IgD-negative memory B cell (primary cell): ENCODE data around the gene C16orf87. TPM values are rescaled to one million over a fixed set of nuclear protein-coding genes. Genes with fewer than 3 reads are reported as not detected.

ENCODE experiments used
- H3K27ac Mint-ChIP-seq, 3 donors: one replicate each; pipeline ENCODE4 v1.8.0; 2020 to 2022; ENCODE audit warnings: mild to moderate bottlenecking in 3 of 3, mixed read lengths in 3 of 3, moderate library complexity in 1 of 3
- H3K27me3 Mint-ChIP-seq: one replicate; pipeline ENCODE4 v1.8.0; 2021; ENCODE audit warnings: mixed read lengths
- H3K36me3 Mint-ChIP-seq: one replicate; pipeline ENCODE4 v1.8.0; 2020; ENCODE audit warnings: mild to moderate bottlenecking, mixed read lengths
- H3K4me1 Mint-ChIP-seq, 3 donors: one replicate each; pipeline ENCODE4 v1.8.0; 2020 to 2022; ENCODE audit warnings: mixed read lengths in 3 of 3, mild to moderate bottlenecking in 1 of 3
- H3K4me3 Mint-ChIP-seq, 4 donors: one replicate each; pipeline ENCODE4 v1.8.0; 2020 to 2022; ENCODE audit warnings: mild to moderate bottlenecking in 4 of 4, mixed read lengths in 4 of 4, moderate library complexity in 3 of 4
- H3K9me3 Mint-ChIP-seq, 3 donors: one replicate each; pipeline ENCODE4 v1.8.0; 2020 to 2021; ENCODE audit warnings: mixed read lengths in 3 of 3, mild to moderate bottlenecking in 1 of 3
- polyA plus RNA-seq: library from polyadenylated mRNA; unstranded; fragments of 300-500 nt; fragmentation: Illumina TruSeq; gene quantifications from one replicate; pipeline ENCODE4 v1.2.3, GENCODE V29; 2021

Gene C16orf87
- polyA plus RNA-seq, 1 donor from 2014 or later: 14.5 TPM

GRCh38 chr16:46852130-46852529, 21.1 kb upstream of the C16orf87 start:
- peaks cover 2% of the 10 kb centered on the region for H3K36me3 Mint-ChIP-seq
- no peak overlapping the region for H3K4me3 Mint-ChIP-seq
- H3K9me3 Mint-ChIP-seq: no peaks in the 10 kb centered on the region
- peaks cover 10 to 16% (median 15%) of the 10 kb centered on the region in 3 donors for H3K4me1 Mint-ChIP-seq
- peak overlapping the region in 1 of 3 donors; percentile 73 for H3K27ac Mint-ChIP-seq
- H3K27me3 Mint-ChIP-seq: no peaks in the 10 kb centered on the region

GRCh38 chr16:46850619-46851555, 19.9 kb upstream of the C16orf87 start:
- Mint-ChIP-seq H3K4me3 (peak overlapping the region in 2 of 4 donors; percentile 30 to 69), H3K27ac (peak overlapping the region in 1 of 3 donors; percentile 49), H3K4me1 (peaks cover 10 to 16% (median 15%) of the 10 kb centered on the region in 3 donors), H3K27me3 (no peaks in the 10 kb centered on the region), H3K9me3 (no peaks in the 10 kb centered on the region), H3K36me3 (peaks cover 2% of the 10 kb centered on the region)

GRCh38 chr16:46848768-46849764, 18.1 kb upstream of the C16orf87 start:
- Mint-ChIP-seq H3K27me3 (no peaks in the 10 kb centered on the region), H3K4me3 (no peak overlapping the region), H3K36me3 (peaks cover 2% of the 10 kb centered on the region), H3K4me1 (peaks cover 10 to 18% (median 15%) of the 10 kb centered on the region in 3 donors), H3K9me3 (no peaks in the 10 kb centered on the region), H3K27ac (no peak overlapping the region)

- no peaks in the 10 kb centered on the region for H3K36me3 Mint-ChIP-seq
- H3K27ac Mint-ChIP-seq: no peak overlapping the region
- peaks cover 4 to 14% (median 6%) of the 10 kb centered on the region in 3 donors for H3K4me1 Mint-ChIP-seq
- H3K27me3 Mint-ChIP-seq: no peaks in the 10 kb centered on the region
- H3K4me3 Mint-ChIP-seq: no peak overlapping the region
- peaks cover 0 to 5% (median 0%) of the 10 kb centered on the region in 3 donors for H3K9me3 Mint-ChIP-seq
Observed at GRCh38 chr16:46845952-46846351, 15.0 kb upstream of the C16orf87 start.

GRCh38 chr16:46844771-46845170, 13.8 kb upstream of the C16orf87 start:
- Mint-ChIP-seq H3K9me3 (peaks cover 0 to 5% (median 0%) of the 10 kb centered on the region in 3 donors), H3K4me1 (peaks cover 1 to 9% (median 1%) of the 10 kb centered on the region in 3 donors), H3K36me3 (no peaks in the 10 kb centered on the region), H3K27ac (no peak overlapping the region), H3K4me3 (no peak overlapping the region), H3K27me3 (no peaks in the 10 kb centered on the region)

- Mint-ChIP-seq H3K27me3 (no peaks in the 10 kb centered on the region), H3K27ac (no peak overlapping the region), H3K9me3 (peaks cover 0 to 5% (median 0%) of the 10 kb centered on the region in 3 donors), H3K4me1 (peaks cover 1 to 9% (median 1%) of the 10 kb centered on the region in 3 donors), H3K4me3 (peak overlapping the region in 3 of 4 donors; percentile 21 to 72 (median 41)), H3K36me3 (no peaks in the 10 kb centered on the region)
Observed at GRCh38 chr16:46843898-46844642, 13.1 kb upstream of the C16orf87 start.

GRCh38 chr16:46842192-46842895, 11.4 kb upstream of the C16orf87 start:
- Mint-ChIP-seq H3K27ac (peak overlapping the region in 1 of 3 donors; percentile 16), H3K4me3 (no peak overlapping the region), H3K4me1 (peaks cover 1 to 9% (median 1%) of the 10 kb centered on the region in 3 donors), H3K9me3 (peaks cover 0 to 5% (median 0%) of the 10 kb centered on the region in 3 donors), H3K27me3 (no peaks in the 10 kb centered on the region), H3K36me3 (no peaks in the 10 kb centered on the region)

- Mint-ChIP-seq H3K4me3 (no peak overlapping the region), H3K4me1 (peaks cover 13 to 21% (median 14%) of the 10 kb centered on the region in 3 donors), H3K9me3 (peaks cover 0 to 5% (median 0%) of the 10 kb centered on the region in 3 donors), H3K27me3 (no peaks in the 10 kb centered on the region), H3K36me3 (no peaks in the 10 kb centered on the region), H3K27ac (no peak overlapping the region)
Observed at GRCh38 chr16:46839986-46840443, 9.0 kb upstream of the C16orf87 start.

- Mint-ChIP-seq H3K36me3 (no peaks in the 10 kb centered on the region), H3K9me3 (no peaks in the 10 kb centered on the region), H3K4me1 (peaks cover 30 to 39% (median 37%) of the 10 kb centered on the region in 3 donors), H3K27ac (peak overlapping the region; percentile 0 to 59 (median 55)), H3K27me3 (no peaks in the 10 kb centered on the region), H3K4me3 (peak overlapping the region in 2 of 4 donors; percentile 58 to 59)
Observed at GRCh38 chr16:46836534-46837530, 5.9 kb upstream of the C16orf87 start.

GRCh38 chr16:46833460-46833800, 2.5 kb upstream of the C16orf87 start:
- Mint-ChIP-seq H3K4me1 (peaks cover 45 to 60% (median 53%) of the 10 kb centered on the region in 3 donors), H3K27ac (peak overlapping the region; percentile 9 to 47 (median 9)), H3K4me3 (peak overlapping the region in 2 of 4 donors; percentile 55 to 69)

GRCh38 chr16:46832757-46833459, 1.9 kb upstream of the C16orf87 start:
- Mint-ChIP-seq H3K4me1 (peaks cover 47 to 60% (median 55%) of the 10 kb centered on the region in 3 donors), H3K9me3 (no peaks in the 10 kb centered on the region), H3K27ac (peak overlapping the region in 1 of 3 donors; percentile 47), H3K4me3 (peak overlapping the region in 2 of 4 donors; percentile 55 to 69), H3K27me3 (no peaks in the 10 kb centered on the region), H3K36me3 (no peaks in the 10 kb centered on the region)

More at GRCh38 chr16:46833460-46833800, 2.5 kb upstream of the C16orf87 start:
- no peaks in the 10 kb centered on the region for H3K9me3 Mint-ChIP-seq
- no peaks in the 10 kb centered on the region for H3K27me3 Mint-ChIP-seq
- no peaks in the 10 kb centered on the region for H3K36me3 Mint-ChIP-seq

- H3K36me3 Mint-ChIP-seq: no peaks in the 10 kb centered on the region
- no peaks in the 10 kb centered on the region for H3K9me3 Mint-ChIP-seq
- peaks cover 45 to 59% (median 54%) of the 10 kb centered on the region in 3 donors for H3K4me1 Mint-ChIP-seq
- H3K27ac Mint-ChIP-seq: peak overlapping the region; percentile 94 to 95 (median 94)
- no peaks in the 10 kb centered on the region for H3K27me3 Mint-ChIP-seq
- H3K4me3 Mint-ChIP-seq: peak overlapping the region; percentile 96 to 99 (median 98)
Observed at GRCh38 chr16:46830417-46830901, 521 bp downstream of the C16orf87 start.
